WI38 (cell line): ENCODE data around the gene ZNF106.

Experiments
- H3K4me3 ChIP-seq: 2 replicates; pipeline ENCODE4 v1.5.1; 2011; ENCODE audit warnings: low read depth, mild to moderate bottlenecking, control low read depth, low read length
- TF ChIP-seq, protein P1 (sequence below): IDR thresholded peaks from 2 replicates; pipeline ENCODE4 v1.5.1; 2012; ENCODE audit warnings: low read depth, mild to moderate bottlenecking, control low read depth, low read length

Gene ZNF106

DNA sequence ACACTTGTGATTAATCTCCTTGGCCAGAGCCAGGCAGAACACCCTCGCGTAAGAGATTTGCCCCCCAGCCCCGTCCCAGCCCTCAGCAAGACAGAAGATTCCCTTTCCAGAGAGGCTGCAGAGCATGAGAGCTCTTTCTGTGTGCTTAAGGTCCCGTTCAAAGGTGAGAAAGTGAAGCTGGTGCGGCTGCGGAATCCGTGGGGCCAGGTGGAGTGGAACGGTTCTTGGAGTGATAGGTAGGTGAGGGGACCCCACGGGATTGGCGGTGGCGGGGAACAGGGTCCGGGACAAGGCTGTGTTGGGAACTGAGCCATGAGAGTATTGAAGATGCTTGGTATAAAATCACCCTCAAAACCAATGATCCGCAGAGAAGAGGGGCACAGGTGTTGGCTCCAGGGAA is 96.8 kb downstream of the ZNF106 start:
- no peak overlapping the region for H3K4me3 ChIP-seq
- TF ChIP-seq, protein P1, sequence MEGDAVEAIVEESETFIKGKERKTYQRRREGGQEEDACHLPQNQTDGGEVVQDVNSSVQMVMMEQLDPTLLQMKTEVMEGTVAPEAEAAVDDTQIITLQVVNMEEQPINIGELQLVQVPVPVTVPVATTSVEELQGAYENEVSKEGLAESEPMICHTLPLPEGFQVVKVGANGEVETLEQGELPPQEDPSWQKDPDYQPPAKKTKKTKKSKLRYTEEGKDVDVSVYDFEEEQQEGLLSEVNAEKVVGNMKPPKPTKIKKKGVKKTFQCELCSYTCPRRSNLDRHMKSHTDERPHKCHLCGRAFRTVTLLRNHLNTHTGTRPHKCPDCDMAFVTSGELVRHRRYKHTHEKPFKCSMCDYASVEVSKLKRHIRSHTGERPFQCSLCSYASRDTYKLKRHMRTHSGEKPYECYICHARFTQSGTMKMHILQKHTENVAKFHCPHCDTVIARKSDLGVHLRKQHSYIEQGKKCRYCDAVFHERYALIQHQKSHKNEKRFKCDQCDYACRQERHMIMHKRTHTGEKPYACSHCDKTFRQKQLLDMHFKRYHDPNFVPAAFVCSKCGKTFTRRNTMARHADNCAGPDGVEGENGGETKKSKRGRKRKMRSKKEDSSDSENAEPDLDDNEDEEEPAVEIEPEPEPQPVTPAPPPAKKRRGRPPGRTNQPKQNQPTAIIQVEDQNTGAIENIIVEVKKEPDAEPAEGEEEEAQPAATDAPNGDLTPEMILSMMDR, result no peak

- TF ChIP-seq, protein P1, result no peak
- H3K4me3 ChIP-seq, result no peak overlapping the region
These were observed 98.5 kb downstream of the ZNF106 start for GRCh38 chr15:42392309-42393024.

GRCh38 chr15:42387603-42388002 is 103.3 kb downstream of the ZNF106 start:
- H3K4me3 ChIP-seq, result no peak overlapping the region
- TF ChIP-seq, protein P1, result no peak

DNA sequence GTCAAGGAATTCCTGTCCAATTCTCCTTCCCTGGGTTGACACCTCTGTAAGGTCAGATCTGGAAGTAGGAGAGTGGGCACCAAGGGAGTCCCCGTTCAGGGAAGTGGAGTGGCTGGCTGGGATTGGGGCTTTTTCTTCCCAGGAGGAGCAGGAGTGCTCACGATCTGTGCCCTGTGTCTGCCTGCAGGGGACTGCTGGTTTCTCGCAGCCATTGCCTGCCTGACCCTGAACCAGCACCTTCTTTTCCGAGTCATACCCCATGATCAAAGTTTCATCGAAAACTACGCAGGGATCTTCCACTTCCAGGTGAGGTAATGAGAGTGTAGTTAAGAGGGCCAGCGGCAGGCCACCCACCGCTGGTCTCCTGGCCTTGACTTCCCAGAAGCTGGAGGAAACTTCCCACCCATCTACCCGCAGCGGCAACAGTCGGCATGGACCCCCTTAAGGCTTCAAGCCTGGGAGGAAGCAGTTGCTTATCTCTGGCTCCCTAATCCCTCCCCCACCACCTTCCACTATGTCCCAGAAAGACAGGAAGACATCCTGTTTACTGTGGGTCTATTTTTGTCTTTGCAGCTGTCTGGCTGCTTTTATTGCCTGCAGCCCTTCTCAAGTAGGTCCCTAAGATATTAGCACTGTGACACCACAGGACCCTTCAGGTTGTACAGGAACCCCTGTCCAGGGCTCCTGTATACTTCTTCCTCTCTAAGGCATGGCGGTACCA is 104.8 kb downstream of the ZNF106 start:
- H3K4me3 ChIP-seq, result no peak overlapping the region
- TF ChIP-seq, protein P1, result no peak

DNA sequence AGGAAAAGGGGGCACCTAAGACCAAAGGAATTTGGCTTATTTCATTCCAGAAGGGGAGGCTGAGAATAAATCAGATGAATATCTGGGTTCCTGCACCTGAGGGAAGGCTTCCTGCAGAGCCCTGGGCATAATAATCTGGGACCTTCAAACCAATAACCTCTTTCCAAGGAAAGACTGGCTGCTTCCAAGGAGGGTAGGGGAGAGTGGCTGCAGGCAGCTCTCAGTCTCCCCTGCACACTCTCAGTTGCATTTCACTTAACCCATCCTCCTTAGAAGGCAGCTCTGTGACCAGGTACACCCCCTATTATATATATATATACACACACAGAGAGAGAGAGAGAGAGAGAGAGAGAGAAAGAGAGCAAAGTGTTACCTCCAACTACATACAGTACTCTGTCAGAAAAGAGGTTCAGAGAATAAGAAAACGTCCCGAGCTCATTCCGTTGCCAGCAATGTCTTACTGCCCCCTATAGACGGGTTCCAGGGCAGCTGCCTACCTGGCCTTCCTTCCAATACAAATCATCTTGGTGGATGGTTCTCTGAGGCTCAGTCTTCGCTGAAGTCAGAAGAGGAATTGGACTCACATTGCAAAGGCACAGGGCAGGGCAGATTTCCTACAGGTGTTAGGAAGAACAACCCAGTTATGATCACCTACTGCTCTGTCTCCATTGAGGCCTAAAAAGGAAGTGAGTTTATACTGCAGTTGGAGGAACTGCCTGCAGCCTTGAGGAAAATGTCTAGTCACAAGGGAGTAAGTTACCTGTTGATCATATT is 105.5 kb downstream of the ZNF106 start:
- TF ChIP-seq, protein P1, result peak; percentile 85
- no peak overlapping the region for H3K4me3 ChIP-seq

DNA sequence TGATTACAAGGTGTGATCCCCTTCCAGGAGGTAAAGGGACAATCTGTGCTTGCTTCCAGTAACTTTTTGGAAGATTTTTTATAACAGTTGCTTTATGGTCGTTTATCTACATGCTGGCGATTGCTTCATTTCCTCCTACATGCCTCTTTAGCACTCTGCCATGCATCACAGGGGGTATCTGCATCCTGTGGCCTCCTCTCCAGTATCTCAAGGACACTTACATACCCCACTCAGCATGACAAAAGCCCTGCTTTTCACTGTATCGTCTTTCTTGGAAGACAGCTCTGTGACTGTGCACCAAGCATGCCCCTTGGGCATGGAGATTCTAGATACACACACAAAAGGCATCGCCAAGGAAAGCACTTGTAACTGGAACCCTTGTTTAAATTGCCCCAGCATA is 106.3 kb downstream of the ZNF106 start:
- TF ChIP-seq, protein P1, result no peak
- no peak overlapping the region for H3K4me3 ChIP-seq

DNA sequence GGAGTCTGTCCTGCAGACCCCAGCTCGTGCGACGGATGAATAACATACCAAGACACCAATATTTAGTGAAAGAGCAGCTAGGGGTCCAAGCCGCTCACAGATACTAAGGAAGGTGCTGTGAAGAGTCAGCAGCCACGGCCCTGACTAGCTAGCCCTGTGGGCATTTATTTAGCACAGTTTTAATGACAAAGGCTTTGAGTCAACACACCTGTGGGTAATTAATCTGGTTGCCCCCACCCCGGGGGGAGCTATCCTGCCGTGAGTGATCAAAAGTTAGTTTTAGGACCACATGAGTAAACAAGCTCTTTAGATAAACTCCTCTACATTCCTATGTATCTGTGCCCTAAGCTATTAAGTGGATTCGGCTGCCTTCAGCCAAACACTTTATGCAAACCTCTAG is 112.9 kb downstream of the ZNF106 start:
- no peak overlapping the region for H3K4me3 ChIP-seq
- TF ChIP-seq, protein P1, result no peak
